ENCODE measurements around the gene PCSK5.

Gene PCSK5

GRCh38 chr9:75974016-75974766 lies 83.7 kb downstream of the PCSK5 start:
- DNase-seq = no peak

- DNase-seq = no peak
Observed at GRCh38 chr9:75975071-75975470, 84.6 kb downstream of the PCSK5 start.

- no peak for DNase-seq
Observed at GRCh38 chr9:75976549-75976948, 86.1 kb downstream of the PCSK5 start.

GRCh38 chr9:75979362-75979761 lies 88.9 kb downstream of the PCSK5 start:
- DNase-seq = no peak

- no peak for DNase-seq
Observed at GRCh38 chr9:75983319-75984045, 93.0 kb downstream of the PCSK5 start.

- no peak for DNase-seq
Observed at GRCh38 chr9:75985515-75985914, 95.0 kb downstream of the PCSK5 start.

GRCh38 chr9:75988663-75989062 lies 98.2 kb downstream of the PCSK5 start:
- DNase-seq = no peak

- no peak for DNase-seq
Observed at GRCh38 chr9:75990156-75990555, 99.7 kb downstream of the PCSK5 start.

- DNase-seq = no peak
Observed at GRCh38 chr9:75990576-75991304, 100.3 kb downstream of the PCSK5 start.

- DNase-seq = no peak
Observed at GRCh38 chr9:75992482-75993206, 102.2 kb downstream of the PCSK5 start.

GRCh38 chr9:75993434-75993833 lies 103.0 kb downstream of the PCSK5 start:
- no peak for DNase-seq

GRCh38 chr9:75995066-75995465 lies 104.6 kb downstream of the PCSK5 start:
- no peak for DNase-seq

- no peak for DNase-seq
Observed at GRCh38 chr9:75996726-75997125, 106.3 kb downstream of the PCSK5 start.

GRCh38 chr9:75997206-75997605 lies 106.7 kb downstream of the PCSK5 start:
- DNase-seq = no peak

GRCh38 chr9:75998096-75998780 lies 107.8 kb downstream of the PCSK5 start:
- DNase-seq = no peak

GRCh38 chr9:76001459-76001858 lies 111.0 kb downstream of the PCSK5 start:
- DNase-seq = no peak

- DNase-seq = no peak
Observed at GRCh38 chr9:76003041-76003440, 112.6 kb downstream of the PCSK5 start.

- DNase-seq = no peak
Observed at GRCh38 chr9:76004526-76004925, 114.1 kb downstream of the PCSK5 start.

GRCh38 chr9:76007935-76008334 lies 117.5 kb downstream of the PCSK5 start:
- DNase-seq = no peak

- DNase-seq = no peak
Observed at GRCh38 chr9:76013809-76014208, 123.3 kb downstream of the PCSK5 start.

GRCh38 chr9:76018235-76018634 lies 127.8 kb downstream of the PCSK5 start:
- DNase-seq = no peak

- DNase-seq = no peak
Observed at GRCh38 chr9:76018761-76019160, 128.3 kb downstream of the PCSK5 start.

GRCh38 chr9:76020652-76021051 lies 130.2 kb downstream of the PCSK5 start:
- DNase-seq = no peak

Data from activated effector memory CD4-positive, alpha-beta T cell treated with anti-CD3 and anti-CD28 coated beads, Interleukin-2, amount 50 U/mL, for 16 hours (primary cell).